ENCODE results near the gene MAP1S. TPM values are rescaled to one million over a fixed set of nuclear protein-coding genes. Genes with fewer than 3 reads are reported as not detected.
"Not testable (repeated sequence)": the region's sequence is repeated elsewhere in the genome, so short reads cannot be mapped to it uniquely, and the experiment has no call there.

MAP1S gene
- total RNA-seq, 1 donor from 2014 or later: 92.3 TPM

- DNase-seq (ENCODE audit: low spot score): no peak
These were observed 43.4 kb downstream of the MAP1S start for GRCh38 chr19:17762505-17763229.

GRCh38 chr19:17764348-17764747 lies 45.1 kb downstream of the MAP1S start:
- no peak for DNase-seq (ENCODE audit: low spot score)

GRCh38 chr19:17765069-17765618 lies 45.9 kb downstream of the MAP1S start:
- DNase-seq (ENCODE audit: low spot score): peak; percentile 53

- peak; percentile 92 for DNase-seq (ENCODE audit: low spot score)
These were observed 47.4 kb downstream of the MAP1S start for GRCh38 chr19:17766543-17767131.

GRCh38 chr19:17767559-17767958 lies 48.3 kb downstream of the MAP1S start:
- DNase-seq (ENCODE audit: low spot score): no peak

GRCh38 chr19:17770613-17771012 lies 51.3 kb downstream of the MAP1S start:
- DNase-seq (ENCODE audit: low spot score): no peak

- no peak for DNase-seq (ENCODE audit: low spot score)
These were observed 52.9 kb downstream of the MAP1S start for GRCh38 chr19:17772172-17772571.

GRCh38 chr19:17775245-17775927 lies 56.1 kb downstream of the MAP1S start:
- DNase-seq (ENCODE audit: low spot score): no peak

- DNase-seq (ENCODE audit: low spot score): no peak
These were observed 56.9 kb downstream of the MAP1S start for GRCh38 chr19:17775991-17776803.

- DNase-seq (ENCODE audit: low spot score): not testable (repeated sequence)
These were observed 58.6 kb downstream of the MAP1S start for GRCh38 chr19:17777840-17778239.

- peak; percentile 73 for DNase-seq (ENCODE audit: low spot score)
These were observed 59.1 kb downstream of the MAP1S start for GRCh38 chr19:17778251-17778967.

- peak; percentile 59 for DNase-seq (ENCODE audit: low spot score)
These were observed 60.0 kb downstream of the MAP1S start for GRCh38 chr19:17778968-17779929.

- DNase-seq (ENCODE audit: low spot score): no peak
These were observed 61.5 kb downstream of the MAP1S start for GRCh38 chr19:17780781-17781180.

- not testable (repeated sequence) for DNase-seq (ENCODE audit: low spot score)
These were observed 64.4 kb downstream of the MAP1S start for GRCh38 chr19:17783721-17784120.

Other genes starting within 250 kb of the MAP1S start
- 37.1 TPM for gene SLC27A1, start 249.0 kb upstream of the MAP1S start, total RNA-seq
- gene PGLS, start 207.8 kb upstream of the MAP1S start, total RNA-seq: 93.0 TPM
- 71.1 TPM for gene COLGALT1, start 163.8 kb upstream of the MAP1S start, total RNA-seq
- 0.78 TPM for gene UNC13A, start 31.1 kb upstream of the MAP1S start, total RNA-seq
- gene FCHO1, start 32.0 kb downstream of the MAP1S start, total RNA-seq: 19.8 TPM
- gene B3GNT3, start 75.7 kb downstream of the MAP1S start, total RNA-seq: 243 TPM
- gene INSL3, start 102.0 kb downstream of the MAP1S start, total RNA-seq: not detected
- 13.4 TPM for gene JAK3, start 128.5 kb downstream of the MAP1S start, total RNA-seq
- 1,253 TPM for gene RPL18A, start 140.4 kb downstream of the MAP1S start, total RNA-seq
- gene SLC5A5, start 152.5 kb downstream of the MAP1S start, total RNA-seq: not detected
- 68.3 TPM for gene CCDC124, start 213.5 kb downstream of the MAP1S start, total RNA-seq
- gene KCNN1, start 247.6 kb downstream of the MAP1S start, total RNA-seq: 1.6 TPM